ENCODE measurements around the gene MOV10L1.

Gene MOV10L1

GRCh38 chr22:50058906-50059880 lies 30.6 kb upstream of the MOV10L1 start:
- no peak for DNase-seq (ENCODE audit: low read depth in 2 of 2)

DNA sequence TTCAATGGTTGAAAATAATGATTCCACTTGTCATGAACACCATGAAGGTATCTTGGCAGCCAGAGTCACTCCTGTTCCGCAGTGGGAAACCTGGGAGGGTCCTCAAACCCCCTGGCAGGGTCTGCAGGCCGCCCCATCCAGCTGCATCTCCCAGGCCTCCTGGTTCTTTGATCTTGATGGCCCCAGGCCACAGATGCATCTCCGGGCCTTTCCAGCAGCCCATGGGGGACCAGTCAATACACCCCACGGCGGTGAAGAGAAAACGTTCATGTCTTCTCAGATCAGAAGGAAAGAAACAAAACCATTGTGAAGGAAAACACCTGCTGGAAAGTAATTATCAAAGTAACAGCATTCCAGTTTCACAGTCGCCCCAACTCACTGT lies 29.9 kb upstream of the MOV10L1 start:
- DNase-seq (ENCODE audit: low read depth in 2 of 2) = no peak

GRCh38 chr22:50060441-50061140 lies 29.2 kb upstream of the MOV10L1 start:
- no peak for DNase-seq (ENCODE audit: low read depth in 2 of 2)

GRCh38 chr22:50061141-50061823 lies 28.5 kb upstream of the MOV10L1 start:
- DNase-seq (ENCODE audit: low read depth in 2 of 2) = no peak

GRCh38 chr22:50061824-50062355 lies 27.9 kb upstream of the MOV10L1 start:
- no peak for DNase-seq (ENCODE audit: low read depth in 2 of 2)

- no peak for DNase-seq (ENCODE audit: low read depth in 2 of 2)
Observed at GRCh38 chr22:50062509-50063135, 27.2 kb upstream of the MOV10L1 start.

- no peak for DNase-seq (ENCODE audit: low read depth in 2 of 2)
Observed at GRCh38 chr22:50063589-50064393, 26.0 kb upstream of the MOV10L1 start.

- DNase-seq (ENCODE audit: low read depth in 2 of 2) = no peak
Observed at GRCh38 chr22:50064453-50064852, 25.4 kb upstream of the MOV10L1 start.

GRCh38 chr22:50067244-50067643 lies 22.6 kb upstream of the MOV10L1 start:
- no peak for DNase-seq (ENCODE audit: low read depth in 2 of 2)

DNA sequence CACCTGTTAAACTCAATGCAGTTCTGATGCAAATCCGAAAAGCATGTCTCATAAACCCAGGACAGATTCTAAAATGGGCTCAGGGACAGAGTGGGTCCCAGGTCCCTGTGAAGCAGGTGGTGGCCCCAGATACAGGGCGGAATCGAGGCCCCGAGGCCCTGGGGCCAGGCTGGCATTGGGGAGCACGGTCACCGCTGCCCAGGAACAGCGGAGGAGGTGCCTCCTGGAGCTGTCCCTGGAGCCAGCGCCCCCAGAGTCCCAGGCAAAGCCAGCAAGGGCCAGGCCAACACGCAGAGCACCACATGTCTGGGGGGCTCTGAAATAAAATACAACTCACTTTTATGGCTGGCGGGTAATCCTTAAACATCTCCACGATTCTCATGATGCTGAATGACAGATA lies 21.7 kb upstream of the MOV10L1 start:
- DNase-seq (ENCODE audit: low read depth in 2 of 2) = no peak

DNA sequence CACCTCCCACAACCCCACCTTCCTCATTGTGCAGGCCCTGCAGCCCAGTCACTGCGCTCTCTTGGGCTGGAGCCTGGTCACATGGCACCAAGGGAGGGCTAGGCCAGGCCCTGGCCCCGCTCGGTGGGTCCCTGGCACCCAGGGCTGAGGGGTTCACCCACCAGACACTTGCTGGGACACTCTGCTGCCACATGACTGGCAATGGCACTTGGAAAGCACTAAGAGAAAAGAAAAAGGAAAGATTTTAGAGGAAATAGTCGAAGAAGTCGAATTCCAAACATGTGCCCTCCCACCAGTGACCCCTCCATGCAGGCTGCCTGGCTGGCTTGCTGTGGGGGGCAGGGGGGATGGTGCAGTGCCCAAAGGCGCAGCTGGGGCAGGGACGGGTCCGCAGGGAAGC lies 19.4 kb upstream of the MOV10L1 start:
- DNase-seq (ENCODE audit: low read depth in 2 of 2) = no peak

DNA sequence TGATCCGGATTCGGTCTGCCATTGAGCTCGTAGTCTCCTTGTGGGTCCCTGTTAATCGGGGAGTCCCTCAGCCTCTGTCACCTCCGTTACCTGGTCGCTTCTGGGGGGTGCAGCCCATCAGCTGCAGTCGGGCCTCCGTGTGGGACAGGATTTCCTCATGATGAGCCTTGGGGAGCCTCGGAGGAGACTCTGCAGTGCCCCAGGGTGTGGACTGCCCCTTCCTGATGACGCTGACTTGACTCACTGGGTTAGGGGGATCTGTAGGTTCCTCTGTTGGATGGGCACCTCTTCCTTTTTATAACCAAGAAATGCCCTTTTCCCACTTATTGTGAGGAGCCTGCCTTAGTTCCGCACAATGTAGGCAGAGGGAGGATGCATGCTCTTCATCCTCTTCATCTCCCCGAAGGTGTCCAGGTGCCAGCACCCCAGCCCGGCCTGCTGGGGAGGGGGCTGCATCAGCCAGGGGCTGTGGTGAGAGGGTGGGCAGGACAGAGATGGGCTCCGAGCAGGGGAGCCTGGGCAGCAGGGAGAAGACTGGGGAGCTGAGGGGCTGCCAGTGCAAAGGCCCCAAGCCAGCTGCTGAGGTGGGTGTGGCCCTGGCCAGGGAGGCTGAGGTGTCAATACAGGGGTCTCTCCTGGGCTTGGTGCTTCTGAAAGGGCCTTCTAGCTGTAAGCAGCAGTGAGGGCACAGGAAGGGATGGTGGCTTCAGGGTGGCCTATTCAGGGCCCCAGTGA lies 18.2 kb upstream of the MOV10L1 start:
- DNase-seq (ENCODE audit: low read depth in 2 of 2) = no peak

- no peak for DNase-seq (ENCODE audit: low read depth in 2 of 2)
Observed at GRCh38 chr22:50072167-50072555, 17.6 kb upstream of the MOV10L1 start.

DNA sequence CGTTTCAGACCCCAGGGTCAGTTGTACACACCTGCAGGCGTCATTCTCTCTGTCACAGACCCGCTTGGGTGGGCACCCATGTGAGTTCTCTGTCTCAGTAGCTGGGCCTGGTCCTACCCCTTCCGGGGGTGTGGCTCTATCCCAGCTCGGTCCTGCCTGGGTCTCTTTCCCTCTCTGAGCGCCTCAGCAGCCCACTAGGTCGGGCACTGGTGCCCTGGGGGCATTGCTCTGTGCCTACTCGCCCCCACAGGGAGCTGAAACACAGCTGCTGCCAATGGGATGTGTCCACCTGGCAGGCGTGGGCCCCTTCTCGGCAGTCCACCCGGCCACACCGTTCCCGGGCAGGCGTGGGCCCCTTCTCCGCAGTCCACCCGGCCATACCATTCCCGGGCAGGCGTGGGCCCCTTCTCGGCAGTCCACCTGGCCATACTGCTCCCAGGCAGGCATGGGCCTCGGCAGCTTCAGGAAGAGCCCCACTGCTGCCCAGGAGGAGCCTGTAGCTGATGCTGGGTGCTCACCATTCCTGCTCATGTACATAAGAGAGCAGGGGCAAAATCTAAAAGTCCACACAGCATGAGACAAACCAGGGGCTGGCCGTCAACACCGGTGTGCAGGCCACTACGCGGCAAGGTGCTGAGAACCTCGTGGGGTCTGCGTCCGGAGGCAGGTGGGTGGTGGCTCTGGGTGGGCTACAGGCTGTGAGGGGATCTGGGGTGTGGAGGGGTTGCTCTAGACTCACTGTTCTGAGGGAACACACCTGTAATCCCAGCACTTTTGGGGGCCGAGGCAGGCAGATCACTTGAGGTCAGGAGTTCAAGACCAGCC lies 16.9 kb upstream of the MOV10L1 start:
- no peak for DNase-seq (ENCODE audit: low read depth in 2 of 2)

GRCh38 chr22:50074056-50074455 lies 15.8 kb upstream of the MOV10L1 start:
- no peak for DNase-seq (ENCODE audit: low read depth in 2 of 2)

- no peak for DNase-seq (ENCODE audit: low read depth in 2 of 2)
Observed at GRCh38 chr22:50074551-50075530, 15.0 kb upstream of the MOV10L1 start.

GRCh38 chr22:50076646-50077535 lies 12.9 kb upstream of the MOV10L1 start:
- no peak for DNase-seq (ENCODE audit: low read depth in 2 of 2)

Measured in stimulated activated CD4-positive, alpha-beta T cell treated with anti-CD3 and anti-CD28 coated beads, Interleukin-4, amount 100 ng/mL, for 48 hours (primary cell).